Testis (tissue), 3 donors: ENCODE results near the gene F12. TPM values are rescaled to one million over a fixed set of nuclear protein-coding genes. Genes with fewer than 3 reads are reported as not detected.

ENCODE experiments used
- DNase-seq: peaks from one replicate; pipeline ENCODE4 v3.0.0-alpha.2; 2019
- H3K27ac ChIP-seq, 2 donors: fragments of 200-600 bp; sonication (generic); one replicate each; pipeline ENCODE4 v1.5.1; 2019
- H3K27me3 ChIP-seq: fragments of 200-600 bp; sonication (generic); one replicate; pipeline ENCODE4 v1.5.1; 2019
- H3K36me3 ChIP-seq: fragments of 200-600 bp; sonication (generic); one replicate; pipeline ENCODE4 v1.5.1; 2017; ENCODE audit warnings: low read depth; ENCODE audit errors: missing control alignments
- H3K4me1 ChIP-seq: fragments of 200-600 bp; sonication (generic); one replicate; pipeline ENCODE4 v1.5.1; 2019
- H3K4me3 ChIP-seq, 2 donors: fragments of 200-600 bp; sonication (generic); one replicate each; pipeline ENCODE4 v1.5.1; 2017 to 2019
- H3K9me3 ChIP-seq: fragments of 200-600 bp; sonication (generic); one replicate; pipeline ENCODE4 v1.5.1; 2017
- CTCF ChIP-seq, 3 experiments: fragments of 450-650 bp in 2 of 3; fragments of 200-600 bp in 1 of 3; sonication (generic) in 1 of 3; IDR thresholded peaks; one replicate each; pipeline ENCODE4 v1.5.1; 2016 to 2019; ENCODE audit warnings: antibody characterized with exemption in 3 of 3, mild to moderate bottlenecking in 2 of 3, moderate library complexity in 1 of 3
- POLR2A ChIP-seq: fragments of 450-650 bp; IDR thresholded peaks from one replicate; pipeline ENCODE4 v1.6.1; 2017; ENCODE audit warnings: antibody characterized with exemption, mild to moderate bottlenecking, moderate library complexity
- WGBS, 2 donors: methylation state at CpG; one replicate each; pipeline ENCODE4 v1.1.5; 2018; 5-methylcytosine and 5-hydroxymethylcytosine counted together
- intact Hi-C: fragments of 100-400 bp; cut with DNase I; formaldehyde crosslinking; loops from one replicate; pipeline ENCODE4 v1.15.1; 2023; ENCODE audit warnings: low total_unique reads
- polyA plus RNA-seq: library from polyadenylated mRNA; stranded (reverse); fragments of 350-450 nt; fragmentation: Illumina TruSeq; extraction: RNeasy Lipid Tissue Mini Kit (QIAGEN cat#74804); gene quantifications from one replicate; pipeline ENCODE4 v1.2.3, GENCODE V29; 2014; ENCODE audit warnings: low read depth, low replicate concordance; ENCODE audit not compliant: insufficient read depth
- total RNA-seq, 2 donors: library from RNA; depleted of rRNA; stranded (reverse); fragments of >200 nt; gene quantifications; one replicate each; pipeline ENCODE4 v1.2.3, GENCODE V29; 2016

The F12 gene
- total and polyA plus RNA-seq, 3 donors from 2014 or later, result 4.9 to 5.8 (median 5.3) TPM

- intact Hi-C loops, result loop anchor here (10.0 kb wide), 1 partner anchor 111 kb away; the partner anchor contains the start of gene DOK3
- Histone ChIP-seq H3K36me3 (no peaks in the 10 kb centered on the region), H3K4me1 (no peaks in the 10 kb centered on the region), H3K27ac (no peak overlapping the region), H3K27me3 (no peaks in the 10 kb centered on the region), H3K4me3 (no peak overlapping the region), H3K9me3 (no peaks in the 10 kb centered on the region)
- TF ChIP-seq CTCF (IDR thresholded peaks at IDR 0.05) (no peak), POLR2A (no peak)
- WGBS, 2 donors, result 77 to 90% methylated on average over 2 to 5 of the region's 5 CpGs
- no peak for DNase-seq
Observed at GRCh38 chr5:177393990-177394389, 15.4 kb downstream of the F12 start.

GRCh38 chr5:177393206-177393765 is 16.1 kb downstream of the F12 start:
- Histone ChIP-seq H3K4me3 (no peak overlapping the region), H3K27me3 (no peaks in the 10 kb centered on the region), H3K36me3 (no peaks in the 10 kb centered on the region), H3K4me1 (no peaks in the 10 kb centered on the region), H3K27ac (no peak overlapping the region), H3K9me3 (no peaks in the 10 kb centered on the region)
- 81 to 86% methylated on average over 1 of the region's 1 CpG for WGBS, 2 donors
- intact Hi-C loops, result loop anchor here (10.0 kb wide), 1 partner anchor 112 kb away; the partner anchor contains the start of gene DOK3
- TF ChIP-seq CTCF (IDR thresholded peaks at IDR 0.05) (no peak), POLR2A (no peak)
- no peak for DNase-seq

GRCh38 chr5:177392765-177393164 is 16.6 kb downstream of the F12 start:
- DNase-seq, result no peak
- no peaks in the 10 kb centered on the region for H3K9me3 ChIP-seq
- intact Hi-C loops, result loop anchor here (10.0 kb wide), 1 partner anchor 112 kb away; the partner anchor contains the start of gene DOK3
- no peaks in the 10 kb centered on the region for H3K36me3 ChIP-seq
- H3K4me1 ChIP-seq, result no peaks in the 10 kb centered on the region
- WGBS, 2 donors, result 91% methylated on average over 4 to 5 of the region's 5 CpGs
- no peak overlapping the region for H3K4me3 ChIP-seq
- H3K27me3 ChIP-seq, result no peaks in the 10 kb centered on the region
- TF ChIP-seq CTCF (IDR thresholded peaks at IDR 0.05) (no peak), POLR2A (no peak)
- H3K27ac ChIP-seq, result no peak overlapping the region

GRCh38 chr5:177390363-177391300 is 18.7 kb downstream of the F12 start:
- DNase-seq, result peak; percentile 92
- H3K4me1 ChIP-seq, result no peaks in the 10 kb centered on the region
- intact Hi-C loops, result loop anchor here (10.0 kb wide), 1 partner anchor 114 kb away; the partner anchor contains the start of gene DOK3
- H3K36me3 ChIP-seq, result no peaks in the 10 kb centered on the region
- H3K4me3 ChIP-seq, result no peak overlapping the region
- no peak overlapping the region for H3K27ac ChIP-seq
- H3K27me3 ChIP-seq, result no peaks in the 10 kb centered on the region
- H3K9me3 ChIP-seq, result no peaks in the 10 kb centered on the region
- 29 to 44% methylated on average over 12 to 13 of the region's 13 CpGs for WGBS, 2 donors
- no peak for TF ChIP-seq POLR2A
- peak; percentile 96 to 98 (median 96) for TF ChIP-seq CTCF (IDR thresholded peaks at IDR 0.05)
